Esophagus muscularis mucosa (tissue), 4 donors: ENCODE measurements around the gene MTURN. TPM values are rescaled to one million over a fixed set of nuclear protein-coding genes. Genes with fewer than 3 reads are reported as not detected.
"Not testable (repeated sequence)": the region's sequence is repeated elsewhere in the genome, so short reads cannot be mapped to it uniquely, and the experiment has no call there.

Source experiments
- DNase-seq: peaks from one replicate; pipeline ENCODE4 v3.0.0-alpha.2; 2017; ENCODE audit errors: extremely low spot score
- H3K27ac ChIP-seq, 4 donors: fragments of 200-600 bp; sonication (generic); replicated peaks in 1 of 4; 1 replicate in 3 of 4; 2 replicates in 1 of 4; pipeline ENCODE4 v1.5.1; 2016 to 2019; ENCODE audit warnings: mild to moderate bottlenecking in 1 of 4
- H3K27me3 ChIP-seq, 4 donors: fragments of 200-600 bp; sonication (generic); one replicate each; pipeline versions ENCODE4 v1.5.1 to v1.6.0; 2016 to 2019
- H3K36me3 ChIP-seq, 4 donors: fragments of 200-600 bp; sonication (generic); one replicate each; pipeline ENCODE4 v1.5.1; 2016 to 2019
- H3K4me1 ChIP-seq, 4 donors: fragments of 200-600 bp; sonication (generic); one replicate each; pipeline ENCODE4 v1.5.1; 2016 to 2019
- H3K4me3 ChIP-seq, 4 donors: fragments of 200-600 bp; sonication (generic); 1 replicate in 2 of 4; 2 replicates in 2 of 4; pipeline ENCODE4 v1.5.1; 2016 to 2019; ENCODE audit warnings: mild to moderate bottlenecking in 4 of 4, moderate library complexity in 1 of 4
- H3K9me3 ChIP-seq, 4 donors: fragments of 200-600 bp; sonication (generic); 1 replicate in 3 of 4; 2 replicates in 1 of 4; pipeline ENCODE4 v1.5.1; 2016 to 2019
- CTCF ChIP-seq, 3 experiments: fragments of 200-600 bp in 2 of 3; fragments of 450-650 bp in 1 of 3; sonication (generic) in 2 of 3; IDR thresholded peaks; one replicate each; pipeline ENCODE4 v1.5.1; 2017 to 2019; ENCODE audit warnings: antibody characterized with exemption in 3 of 3, mild to moderate bottlenecking in 2 of 3, moderate library complexity in 1 of 3
- EP300 ChIP-seq: sonication (generic); formaldehyde crosslinking; IDR thresholded peaks from one replicate; pipeline ENCODE4 v1.6.1; 2017; ENCODE audit warnings: antibody characterized with exemption
- POLR2A ChIP-seq: fragments of 450-650 bp; IDR thresholded peaks from one replicate; pipeline ENCODE4 v1.6.1; 2017; ENCODE audit warnings: antibody characterized with exemption, moderate library complexity, mild to moderate bottlenecking, low read depth
- POLR2AphosphoS5 ChIP-seq, 2 donors: sonication (generic); formaldehyde crosslinking; IDR thresholded peaks; one replicate each; pipeline ENCODE4 v1.6.1; 2017; ENCODE audit warnings: antibody characterized with exemption in 2 of 2
- WGBS: methylation state at CpG from one replicate; pipeline ENCODE4 v1.1.5; 2018; 5-methylcytosine and 5-hydroxymethylcytosine counted together
- intact Hi-C: fragments of 100-400 bp; cut with DNase I; formaldehyde crosslinking; loops from one replicate; pipeline ENCODE4 v1.15.1; 2023
- total RNA-seq, 4 donors: library from RNA; depleted of rRNA; stranded (reverse); fragments of >200 nt; gene quantifications; one replicate each; pipeline versions ENCODE4 v1.1.0 to v1.2.1, GENCODE V29; 2016

Gene MTURN
- total RNA-seq, 4 donors from 2014 or later, result 158 to 249 (median 196) TPM

GRCh38 chr7:30091491-30091912 is 43.3 kb upstream of the MTURN start:
- Histone ChIP-seq H3K27ac (peak overlapping the region in 2 of 4 donors; percentile 11 to 36), H3K36me3 (peaks cover 0 to 5% (median 0%) of the 10 kb centered on the region in 4 donors), H3K9me3 (no peaks in the 10 kb centered on the region), H3K4me1 (peaks cover 0 to 6% (median 0%) of the 10 kb centered on the region in 4 donors), H3K4me3 (no peak overlapping the region), H3K27me3 (no peaks in the 10 kb centered on the region)
- intact Hi-C loops, result no loop called here
- DNase-seq, result no peak
- WGBS, result 40% methylated on average over 2 of the region's 2 CpGs
- no peak for TF ChIP-seq CTCF (IDR thresholded peaks at IDR 0.05)
- no peak for TF ChIP-seq EP300
- TF ChIP-seq POLR2A, result no peak
- peak in 1 of 2 donors; percentile 19 for TF ChIP-seq POLR2AphosphoS5 (IDR thresholded peaks at IDR 0.05)

- Histone ChIP-seq H3K9me3 (no peaks in the 10 kb centered on the region), H3K4me3 (no peak overlapping the region), H3K36me3 (peaks cover 0 to 5% (median 0%) of the 10 kb centered on the region in 4 donors), H3K27ac (peak overlapping the region in 2 of 4 donors; percentile 11 to 36), H3K27me3 (no peaks in the 10 kb centered on the region), H3K4me1 (peaks cover 0 to 6% (median 0%) of the 10 kb centered on the region in 4 donors)
- DNase-seq, result no peak
- TF ChIP-seq CTCF (IDR thresholded peaks at IDR 0.05), result no peak
- no peak for TF ChIP-seq POLR2AphosphoS5 (IDR thresholded peaks at IDR 0.05)
- TF ChIP-seq POLR2A, result no peak
- TF ChIP-seq EP300, result no peak
- intact Hi-C loops, result no loop called here
- 82% methylated on average over 5 of the region's 5 CpGs for WGBS
These were observed 42.8 kb upstream of the MTURN start for GRCh38 chr7:30091987-30092386.

GRCh38 chr7:30093420-30093952 is 41.3 kb upstream of the MTURN start:
- Histone ChIP-seq H3K9me3 (no peaks in the 10 kb centered on the region), H3K36me3 (no peaks in the 10 kb centered on the region), H3K27me3 (no peaks in the 10 kb centered on the region), H3K27ac (no peak overlapping the region), H3K4me1 (peaks cover 0 to 6% (median 0%) of the 10 kb centered on the region in 4 donors), H3K4me3 (no peak overlapping the region)
- no peak for DNase-seq
- peak; percentile 14 to 32 for TF ChIP-seq POLR2AphosphoS5 (IDR thresholded peaks at IDR 0.05)
- TF ChIP-seq CTCF (IDR thresholded peaks at IDR 0.05), result no peak
- intact Hi-C loops, result no loop called here
- WGBS, result 80% methylated on average over 5 of the region's 5 CpGs

GRCh38 chr7:30098599-30098998 is 36.2 kb upstream of the MTURN start:
- DNase-seq, intact Hi-C loops, H3K4me3 ChIP-seq, H3K9me3 ChIP-seq, H3K36me3 ChIP-seq, H3K4me1 ChIP-seq, H3K27ac ChIP-seq, H3K27me3 ChIP-seq: not testable (repeated sequence)
- 97% methylated on average over 17 of the region's 21 CpGs for WGBS

- Histone ChIP-seq H3K4me3 (no peak overlapping the region), H3K36me3 (no peaks in the 10 kb centered on the region), H3K9me3 (no peaks in the 10 kb centered on the region), H3K4me1 (no peaks in the 10 kb centered on the region), H3K27ac (no peak overlapping the region), H3K27me3 (no peaks in the 10 kb centered on the region)
- intact Hi-C loops, result no loop called here
- TF ChIP-seq EP300 (no peak), POLR2A (no peak), CTCF (IDR thresholded peaks at IDR 0.05) (no peak), POLR2AphosphoS5 (IDR thresholded peaks at IDR 0.05) (no peak)
- no peak for DNase-seq
- 86% methylated on average over 3 of the region's 3 CpGs for WGBS
These were observed 32.5 kb upstream of the MTURN start for GRCh38 chr7:30102281-30102680.
